ENCODE measurements around the gene RASD1.

The RASD1 gene

GRCh38 chr17:17509601-17510425 lies 13.6 kb upstream of the RASD1 start:
- no peak for DNase-seq

GRCh38 chr17:17508646-17509591 lies 12.7 kb upstream of the RASD1 start:
- no peak for DNase-seq

- DNase-seq, result no peak
These were observed 11.9 kb upstream of the RASD1 start for GRCh38 chr17:17508019-17508535.

- DNase-seq, result no peak
These were observed 11.3 kb upstream of the RASD1 start for GRCh38 chr17:17507465-17508011.

- peak; percentile 90 for DNase-seq
These were observed 10.8 kb upstream of the RASD1 start for GRCh38 chr17:17506893-17507464.

- no peak for DNase-seq
These were observed 10.1 kb upstream of the RASD1 start for GRCh38 chr17:17506181-17506741.

GRCh38 chr17:17505610-17506171 lies 9.5 kb upstream of the RASD1 start:
- no peak for DNase-seq

- DNase-seq, result no peak
These were observed 9.0 kb upstream of the RASD1 start for GRCh38 chr17:17505151-17505550.

GRCh38 chr17:17504341-17505140 lies 8.3 kb upstream of the RASD1 start:
- no peak for DNase-seq

- no peak for DNase-seq
These were observed 7.5 kb upstream of the RASD1 start for GRCh38 chr17:17503566-17504130.

GRCh38 chr17:17502741-17503565 lies 6.8 kb upstream of the RASD1 start:
- DNase-seq, result no peak

GRCh38 chr17:17500999-17501605 lies 4.9 kb upstream of the RASD1 start:
- DNase-seq, result no peak

GRCh38 chr17:17499402-17500145 lies 3.4 kb upstream of the RASD1 start:
- DNase-seq, result no peak

GRCh38 chr17:17498606-17499301 lies 2.6 kb upstream of the RASD1 start:
- DNase-seq, result no peak

GRCh38 chr17:17497845-17498520 lies 1.8 kb upstream of the RASD1 start:
- DNase-seq, result no peak

- DNase-seq, result peak; percentile 44
These were observed 1.1 kb upstream of the RASD1 start for GRCh38 chr17:17497065-17497844.
